IMR-90 (cell line): ENCODE results near the gene PKN3. TPM values are rescaled to one million over a fixed set of nuclear protein-coding genes. Genes with fewer than 3 reads are reported as not detected.

ENCODE experiments used
- ATAC-seq: fragments of 200-7000 bp; cut with Tn5 transposase; 2 replicates; pipeline ENCODE4 v1.9.1; 2020; ENCODE audit warnings: low read depth, mild to moderate bottlenecking, moderate library complexity
- BruUV-seq: library from RNA; stranded (reverse); fragments of 400-500 nt; replicated peaks from 2 replicates; lab custom pipeline; 2021; lab: Mats Ljungman, UMichigan
- CTCF ChIA-PET: fragments of 300-600 bp; formaldehyde crosslinking; extraction: SDS; loops from one replicate; lab custom pipeline; 2021; ENCODE audit warnings: antibody characterized with exemption; lab: Yijun Ruan, JAX
- POLR2A ChIA-PET: fragments of 300-600 bp; sonication (Branson Sonifier 250); formaldehyde crosslinking; loops from one replicate; lab custom pipeline; 2022; ENCODE audit warnings: antibody characterized with exemption; ENCODE audit not compliant: unreplicated experiment; lab: Charles Lee
- DNase-seq: peaks from one replicate; pipeline ENCODE4 v3.0.0; 2013
- H2AFZ ChIP-seq: replicated peaks from 2 replicates; pipeline ENCODE3; 2013; ENCODE audit warnings: low read length, mild to moderate bottlenecking; ENCODE audit not compliant: poor library complexity
- H2AK5ac ChIP-seq: 2 replicates; pipeline ENCODE4 v1.6.1; 2013; ENCODE audit warnings: low read depth, low read length, inconsistent platforms
- H2AK9ac ChIP-seq: replicated peaks from 2 replicates; pipeline ENCODE3; 2013; ENCODE audit warnings: mild to moderate bottlenecking, low read depth, low read length, moderate library complexity; ENCODE audit not compliant: poor library complexity
- H2BK120ac ChIP-seq: 2 replicates; pipeline ENCODE4 v1.6.1; 2013; ENCODE audit warnings: low read depth, low read length, inconsistent platforms
- H2BK15ac ChIP-seq: 3 replicates; pipeline ENCODE4 v1.6.1; 2013; ENCODE audit warnings: low read depth, low read length, inconsistent platforms
- H2BK20ac ChIP-seq: 2 replicates; pipeline ENCODE4 v1.6.1; 2013; ENCODE audit warnings: low read depth, mild to moderate bottlenecking, inconsistent platforms, low read length, moderate library complexity
- H2BK5ac ChIP-seq: 2 replicates; pipeline ENCODE4 v1.6.1; 2013; ENCODE audit warnings: mild to moderate bottlenecking, low read depth, low read length, inconsistent platforms; ENCODE audit not compliant: poor library complexity, severe bottlenecking
- H3K14ac ChIP-seq: replicated peaks from 2 replicates; pipeline ENCODE4 v1.6.1; 2013; ENCODE audit warnings: low read depth, low read length, inconsistent platforms
- H3K18ac ChIP-seq: 2 replicates; pipeline ENCODE4 v1.6.1; 2013; ENCODE audit warnings: low read depth, low read length, control low read depth
- H3K23ac ChIP-seq: 2 replicates; pipeline ENCODE4 v1.6.1; 2013; ENCODE audit warnings: low read depth, low read length, inconsistent platforms
- H3K27ac ChIP-seq: 2 replicates; pipeline ENCODE4 v1.5.1; 2013; ENCODE audit warnings: mild to moderate bottlenecking, control low read depth, low read length; ENCODE audit not compliant: insufficient read depth
- H3K27me3 ChIP-seq: 2 replicates; pipeline ENCODE4 v1.6.1; 2013; ENCODE audit warnings: low read length; ENCODE audit not compliant: control insufficient read depth, insufficient read depth
- H3K36me3 ChIP-seq: 2 replicates; pipeline ENCODE4 v1.6.1; 2013; ENCODE audit warnings: low read length, mixed read lengths; ENCODE audit not compliant: control insufficient read depth, insufficient read depth
- H3K4ac ChIP-seq: 2 replicates; pipeline ENCODE4 v1.6.1; 2013; ENCODE audit warnings: low read depth, low read length, inconsistent platforms
- H3K4me1 ChIP-seq: 2 replicates; pipeline ENCODE4 v1.6.1; 2013; ENCODE audit warnings: low read length, mixed read lengths; ENCODE audit not compliant: control insufficient read depth, insufficient read depth
- H3K4me2 ChIP-seq: 2 replicates; pipeline ENCODE4 v1.6.1; 2013; ENCODE audit warnings: low read depth, mild to moderate bottlenecking, control low read depth, low read length, moderate library complexity
- H3K4me3 ChIP-seq: 2 replicates; pipeline ENCODE4 v1.5.1; 2013; ENCODE audit warnings: low read depth, mild to moderate bottlenecking, control low read depth, low read length, moderate library complexity; ENCODE audit not compliant: insufficient read depth
- H3K56ac ChIP-seq: 2 replicates; pipeline ENCODE4 v1.6.1; 2013; ENCODE audit warnings: low read length, inconsistent platforms; ENCODE audit not compliant: insufficient read depth; ENCODE audit errors: extremely low read depth
- H3K79me1 ChIP-seq, 2 experiments: 2 replicates each; pipeline ENCODE4 v1.6.1; 2013; ENCODE audit warnings: low read length in 2 of 2, inconsistent platforms in 1 of 2, low read depth in 1 of 2
- H3K9ac ChIP-seq: 2 replicates; pipeline ENCODE4 v1.6.1; 2013; ENCODE audit warnings: low read depth, low read length, control low read depth
- H3K9me1 ChIP-seq: 2 replicates; pipeline ENCODE4 v1.6.1; 2013; ENCODE audit warnings: low read length, inconsistent platforms; ENCODE audit not compliant: insufficient read depth
- H3K9me3 ChIP-seq: 2 replicates; pipeline ENCODE4 v1.6.1; 2013; ENCODE audit warnings: low read length; ENCODE audit not compliant: control insufficient read depth, insufficient read depth
- H4K20me1 ChIP-seq: 2 replicates; pipeline ENCODE4 v1.6.1; 2013; ENCODE audit warnings: low read length, inconsistent platforms; ENCODE audit not compliant: insufficient read depth
- H4K5ac ChIP-seq: 2 replicates; pipeline ENCODE4 v1.6.1; 2013; ENCODE audit warnings: mild to moderate bottlenecking, low read depth, low read length, control low read depth
- H4K8ac ChIP-seq, 2 experiments: 2 replicates each; pipeline ENCODE4 v1.6.1; 2013; ENCODE audit warnings: low read depth in 2 of 2, low read length in 2 of 2, control low read depth in 1 of 2, inconsistent platforms in 1 of 2
- H4K91ac ChIP-seq: 2 replicates; pipeline ENCODE4 v1.6.1; 2013; ENCODE audit warnings: low read depth, low read length, inconsistent platforms; ENCODE audit not compliant: insufficient read depth
- BHLHE40 ChIP-seq: fragments of 150-350 bp; IDR thresholded peaks from 2 replicates; pipeline ENCODE4 v1.6.1; 2016; ENCODE audit warnings: mild to moderate bottlenecking, low read depth, low read length
- CTCF ChIP-seq: conservative IDR thresholded peaks from 2 replicates; pipeline ENCODE4 v1.5.1; 2012; ENCODE audit warnings: mild to moderate bottlenecking, low read depth, low read length, improper control_type of control experiment
- ELK1 ChIP-seq: fragments of 150-350 bp; IDR thresholded peaks from 2 replicates; pipeline ENCODE4 v1.6.1; 2016; ENCODE audit warnings: low read depth, mild to moderate bottlenecking, low read length, moderate library complexity, borderline replicate concordance
- FOS ChIP-seq: fragments of 150-350 bp; IDR thresholded peaks from 2 replicates; pipeline ENCODE4 v1.6.1; 2016; ENCODE audit warnings: low read depth, low read length
- MAFK ChIP-seq: IDR thresholded peaks from 2 replicates; pipeline ENCODE4 v1.6.1; 2012; ENCODE audit warnings: low read depth, low read length, improper control_type of control experiment
- MAZ ChIP-seq: IDR thresholded peaks from 2 replicates; pipeline ENCODE4 v1.6.1; 2012; ENCODE audit warnings: low read depth, mild to moderate bottlenecking, low read length, improper control_type of control experiment, moderate library complexity, borderline replicate concordance
- MXI1 ChIP-seq: IDR thresholded peaks from 2 replicates; pipeline ENCODE4 v1.6.1; 2012; ENCODE audit warnings: low read depth, mild to moderate bottlenecking, low read length, moderate library complexity, borderline replicate concordance
- NFE2L2 ChIP-seq: fragments of 150-350 bp; IDR thresholded peaks from 2 replicates; pipeline ENCODE4 v1.6.1; 2016; ENCODE audit warnings: low read depth, mild to moderate bottlenecking, low read length
- POLR2A ChIP-seq: IDR thresholded peaks from 2 replicates; pipeline ENCODE4 v1.6.1; 2012; ENCODE audit warnings: mild to moderate bottlenecking, low read depth, low read length
- RAD21 ChIP-seq: IDR thresholded peaks from 2 replicates; pipeline ENCODE4 v1.6.1; 2012; ENCODE audit warnings: low read length, improper control_type of control experiment
- RCOR1 ChIP-seq: IDR thresholded peaks from 2 replicates; pipeline ENCODE4 v1.6.1; 2012; ENCODE audit warnings: mild to moderate bottlenecking, low read length, improper control_type of control experiment; ENCODE audit not compliant: insufficient replicate concordance
- RFX5 ChIP-seq: IDR thresholded peaks from 2 replicates; pipeline ENCODE4 v1.8.0; 2012; ENCODE audit warnings: low read depth, mild to moderate bottlenecking, low read length, moderate library complexity
- SMC3 ChIP-seq: fragments of 150-350 bp; IDR thresholded peaks from 2 replicates; pipeline ENCODE4 v1.6.1; 2016; ENCODE audit warnings: low read depth, mild to moderate bottlenecking, antibody characterized with exemption, low read length, moderate library complexity
- WGBS, 2 experiments: methylation state at CpG; one replicate each; pipeline versions ENCODE4 v1.1.5 to v1.1.7; 2013; ENCODE audit warnings: missing lambda C conversion rate in 2 of 2; ENCODE audit not compliant: insufficient read length in 1 of 2; ENCODE audit errors: extremely low coverage in 2 of 2; 5-methylcytosine and 5-hydroxymethylcytosine counted together
- dilution Hi-C: fragments of 300-500 bp; cut with HindIII; formaldehyde crosslinking; loops from one replicate; pipeline ENCODE4 v1.14.3; 2018; ENCODE audit warnings: low sequenced_read_pairs; ENCODE audit not compliant: unreplicated experiment
- in situ Hi-C: fragments of 300-500 bp; cut with MboI; formaldehyde crosslinking; loops from 3 replicates; pipeline ENCODE4 v1.14.3; 2019; ENCODE audit warnings: low sequenced_read_pairs, inconsistent platforms, mixed read lengths
- intact Hi-C: fragments of 100-400 bp; cut with micrococcal nuclease; formaldehyde crosslinking; loops from 2 replicates; pipeline ENCODE4 v1.10.0; 2022
- polyA plus RNA-seq, 3 experiments: library from polyadenylated mRNA; depleted of rRNA; stranded (reverse); fragments of >200 nt; gene quantifications; 2 replicates each; pipeline ENCODE4 v1.2.3, GENCODE V29; 2012; ENCODE audit warnings: low replicate concordance in 1 of 3
- total RNA-seq: library from RNA; depleted of rRNA; stranded (reverse); fragments of >200 nt; gene quantifications from 2 replicates; pipeline ENCODE4 v1.2.3, GENCODE V29; 2012

The PKN3 gene
- total and polyA plus RNA-seq, 2 of the 4 experiments (the other 2 are of a cell fraction), result 1.6 to 3.8 TPM

- Histone ChIP-seq H3K14ac (peak overlapping the region; percentile 97), H3K9ac (peak overlapping the region; percentile 90), H2BK5ac (peak overlapping the region; percentile 64), H3K4ac (peak overlapping the region; percentile 89), H2AFZ (peak overlapping the region; percentile 67), H3K9me3 (no peaks in the 10 kb centered on the region), H2BK120ac (peak overlapping the region; percentile 28; the same call in 1 of the 2 replicates), H3K23ac (peak overlapping the region; percentile 88), H4K20me1 (peaks cover 25% of the 10 kb centered on the region), H2AK5ac (peak overlapping the region; percentile 59), H3K4me2 (peak overlapping the region; percentile 94), H2BK20ac (no peak overlapping the region), H3K56ac (peak overlapping the region; percentile 89), H3K4me3 (peak overlapping the region; percentile 99), H2BK15ac (no peak overlapping the region), H3K27ac (peak overlapping the region; percentile 82), H3K9me1 (peaks cover 20% of the 10 kb centered on the region), H4K91ac (peak overlapping the region; percentile 55; the same call in 1 of the 2 replicates), H3K79me1 (peaks cover 20 to 54% of the 10 kb centered on the region in 2 experiments), H3K4me1 (peaks cover 10% of the 10 kb centered on the region), H2AK9ac (peak overlapping the region; percentile 97), H4K8ac (peak overlapping the region; percentile 27 to 58; a peak in 1 of 4 replicates), H3K18ac (no peak overlapping the region), H3K27me3 (no peaks in the 10 kb centered on the region), H3K36me3 (peaks cover 17% of the 10 kb centered on the region), H4K5ac (peak overlapping the region; percentile 18)
- ATAC-seq, result peak; percentile 21
- ChIA-PET POLR2A (interaction anchor here (0.6 kb wide), 1 partner anchor 182 kb away, joined by 19 read pairs; no protein-coding TSS in a partner anchor), CTCF (interaction anchor here (0.8 kb wide), 1 partner anchor 12 kb away, joined by 3 read pairs; the partner anchor contains the start of gene PKN3)
- intact Hi-C loops (loop anchor here (1.0 to 10.0 kb wide), 3 partner anchors 33 to 115 kb away; partner anchors contain the start of gene DYNC2I2), in situ Hi-C loops (no loop called here), dilution Hi-C loops (no loop called here)
- peak; percentile 37 for DNase-seq
- WGBS, 2 experiments, result 0% methylated on average over 15 of the region's 83 CpGs; no CpG with 5 or more reads in 1 of the 2 experiments
- no TSS peak for BruUV-seq
- TF ChIP-seq BHLHE40, result no peak
- no peak for TF ChIP-seq SMC3
- no peak for TF ChIP-seq RAD21
- TF ChIP-seq ELK1, result no peak
- no peak for TF ChIP-seq MAFK
- TF ChIP-seq MAZ, result peak; percentile 64
- no peak for TF ChIP-seq FOS
- TF ChIP-seq MXI1, result peak; percentile 77; the same call in 1 of the 2 replicates
- no peak for TF ChIP-seq RCOR1
- no peak for TF ChIP-seq NFE2L2
- TF ChIP-seq POLR2A, result no peak
- TF ChIP-seq RFX5, result no peak
- no peak for TF ChIP-seq CTCF
These were observed 12.3 kb upstream of the PKN3 start for GRCh38 chr9:128689820-128690683.
